ENCODE data around the gene ITK. TPM values are rescaled to one million over a fixed set of nuclear protein-coding genes. Genes with fewer than 3 reads are reported as not detected.

ITK gene
- total RNA-seq, 1 donor from 2014 or later: not detected

DNA sequence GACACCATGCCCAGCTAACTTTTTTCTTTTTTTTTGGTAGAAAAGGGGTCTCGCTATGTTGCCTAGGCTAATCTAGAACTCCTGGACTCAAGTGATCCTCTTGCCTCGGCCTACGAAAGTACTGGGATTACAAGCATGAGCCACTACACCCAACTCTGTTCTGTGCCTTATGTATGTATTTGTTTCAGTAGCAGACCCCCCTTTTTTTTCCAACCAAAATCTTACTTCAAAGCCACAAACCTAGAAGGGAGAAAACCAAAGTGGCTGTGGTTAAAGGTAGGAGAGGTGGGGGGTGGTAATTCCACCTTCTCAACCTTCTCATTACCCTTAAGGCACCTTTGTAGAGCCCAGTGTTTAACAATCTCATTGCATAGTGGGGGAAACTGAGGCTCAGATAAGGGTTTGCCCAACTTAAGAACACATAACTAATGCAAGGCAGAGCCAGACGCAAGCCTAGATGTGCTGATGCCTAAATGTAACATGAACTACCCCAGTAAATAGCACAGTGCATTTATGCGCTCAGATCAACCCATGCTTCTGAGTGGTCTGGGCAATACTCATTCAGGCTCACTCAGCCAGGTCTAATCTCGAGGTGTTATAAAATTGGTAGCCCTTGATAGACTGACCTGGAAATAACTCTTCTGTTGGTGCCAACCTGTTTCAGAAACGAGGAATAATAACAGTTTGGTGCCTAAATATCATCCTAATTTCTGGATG, 33.0 kb downstream of the ITK start:
- H3K36me3 Mint-ChIP-seq (ENCODE audit: insufficient read depth): no peaks in the 10 kb centered on the region
- no peaks in the 10 kb centered on the region for H3K4me1 Mint-ChIP-seq (ENCODE audit: low read depth)
- TF ChIP-seq, protein P1, sequence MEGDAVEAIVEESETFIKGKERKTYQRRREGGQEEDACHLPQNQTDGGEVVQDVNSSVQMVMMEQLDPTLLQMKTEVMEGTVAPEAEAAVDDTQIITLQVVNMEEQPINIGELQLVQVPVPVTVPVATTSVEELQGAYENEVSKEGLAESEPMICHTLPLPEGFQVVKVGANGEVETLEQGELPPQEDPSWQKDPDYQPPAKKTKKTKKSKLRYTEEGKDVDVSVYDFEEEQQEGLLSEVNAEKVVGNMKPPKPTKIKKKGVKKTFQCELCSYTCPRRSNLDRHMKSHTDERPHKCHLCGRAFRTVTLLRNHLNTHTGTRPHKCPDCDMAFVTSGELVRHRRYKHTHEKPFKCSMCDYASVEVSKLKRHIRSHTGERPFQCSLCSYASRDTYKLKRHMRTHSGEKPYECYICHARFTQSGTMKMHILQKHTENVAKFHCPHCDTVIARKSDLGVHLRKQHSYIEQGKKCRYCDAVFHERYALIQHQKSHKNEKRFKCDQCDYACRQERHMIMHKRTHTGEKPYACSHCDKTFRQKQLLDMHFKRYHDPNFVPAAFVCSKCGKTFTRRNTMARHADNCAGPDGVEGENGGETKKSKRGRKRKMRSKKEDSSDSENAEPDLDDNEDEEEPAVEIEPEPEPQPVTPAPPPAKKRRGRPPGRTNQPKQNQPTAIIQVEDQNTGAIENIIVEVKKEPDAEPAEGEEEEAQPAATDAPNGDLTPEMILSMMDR (IDR thresholded peaks at IDR 0.05; ENCODE audit: unreplicated experiment): no peak
- peaks cover 2% of the 10 kb centered on the region for H3K27me3 Mint-ChIP-seq
- no peak overlapping the region for H3K27ac Mint-ChIP-seq
- no peaks in the 10 kb centered on the region for H3K9me3 Mint-ChIP-seq (ENCODE audit: low read depth)
- DNase-seq (ENCODE audit: low spot score, unreplicated experiment): no peak
- no peak overlapping the region for H3K4me3 Mint-ChIP-seq (ENCODE audit: low read depth)

DNA sequence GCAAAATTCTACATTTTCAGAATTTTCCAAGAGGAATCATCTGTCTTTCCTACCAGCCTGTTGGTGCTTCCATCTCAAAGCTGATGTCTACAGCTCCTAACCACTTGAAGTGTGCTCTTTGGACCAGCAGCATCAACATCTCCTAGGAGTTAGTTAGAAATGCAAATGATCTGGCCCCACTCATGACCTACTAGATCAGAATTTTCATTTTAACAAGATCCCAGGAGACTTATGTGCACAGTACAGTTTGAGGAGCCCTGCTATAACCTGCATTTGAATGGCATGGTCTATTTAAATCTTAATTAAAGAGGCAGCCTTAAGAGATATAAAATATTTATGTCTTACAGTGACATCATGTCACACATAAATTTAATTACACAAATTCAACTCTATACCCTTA, 33.8 kb downstream of the ITK start:
- H3K4me1 Mint-ChIP-seq (ENCODE audit: low read depth): no peaks in the 10 kb centered on the region
- H3K36me3 Mint-ChIP-seq (ENCODE audit: insufficient read depth): no peaks in the 10 kb centered on the region
- peaks cover 2% of the 10 kb centered on the region for H3K27me3 Mint-ChIP-seq
- H3K4me3 Mint-ChIP-seq (ENCODE audit: low read depth): no peak overlapping the region
- no peak overlapping the region for H3K27ac Mint-ChIP-seq
- DNase-seq (ENCODE audit: low spot score, unreplicated experiment): no peak
- TF ChIP-seq, protein P1 (IDR thresholded peaks at IDR 0.05; ENCODE audit: unreplicated experiment): no peak
- H3K9me3 Mint-ChIP-seq (ENCODE audit: low read depth): no peaks in the 10 kb centered on the region

DNA sequence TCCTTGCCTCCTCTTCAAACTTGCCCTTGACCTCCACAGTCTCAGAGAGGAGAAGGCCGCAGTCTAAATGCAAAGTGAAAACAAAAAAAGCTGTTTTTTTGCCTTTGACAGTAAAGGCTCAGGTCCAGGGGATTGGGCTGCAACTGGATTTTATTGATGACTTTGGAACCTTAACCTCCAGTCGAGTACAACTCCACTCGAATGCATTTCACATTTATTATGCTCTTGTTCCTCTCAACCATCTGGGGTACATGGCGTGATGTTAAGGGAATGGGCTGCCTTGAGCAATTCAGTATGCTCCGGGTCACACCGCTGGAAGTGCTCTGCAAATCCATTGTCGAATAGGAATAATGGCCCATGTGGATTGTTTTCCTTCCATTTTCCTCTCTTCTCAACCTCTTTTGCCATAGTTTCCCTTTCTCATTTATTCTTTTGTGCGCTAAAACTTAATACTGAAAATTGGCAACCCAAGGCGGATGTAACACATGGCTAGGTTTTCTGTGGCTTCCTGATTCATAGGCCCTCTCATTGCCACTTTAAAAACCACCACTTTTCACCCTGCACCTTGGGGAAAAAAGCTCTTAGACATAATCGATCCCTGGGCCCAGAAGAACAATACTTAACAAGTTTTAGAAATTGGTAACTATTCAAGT, 34.3 kb downstream of the ITK start:
- H3K27ac Mint-ChIP-seq: no peak overlapping the region
- H3K4me1 Mint-ChIP-seq (ENCODE audit: low read depth): no peaks in the 10 kb centered on the region
- no peaks in the 10 kb centered on the region for H3K9me3 Mint-ChIP-seq (ENCODE audit: low read depth)
- TF ChIP-seq, protein P1 (IDR thresholded peaks at IDR 0.05; ENCODE audit: unreplicated experiment): no peak
- H3K36me3 Mint-ChIP-seq (ENCODE audit: insufficient read depth): no peaks in the 10 kb centered on the region
- H3K4me3 Mint-ChIP-seq (ENCODE audit: low read depth): no peak overlapping the region
- H3K27me3 Mint-ChIP-seq: peaks cover 2% of the 10 kb centered on the region
- DNase-seq (ENCODE audit: low spot score, unreplicated experiment): no peak

DNA sequence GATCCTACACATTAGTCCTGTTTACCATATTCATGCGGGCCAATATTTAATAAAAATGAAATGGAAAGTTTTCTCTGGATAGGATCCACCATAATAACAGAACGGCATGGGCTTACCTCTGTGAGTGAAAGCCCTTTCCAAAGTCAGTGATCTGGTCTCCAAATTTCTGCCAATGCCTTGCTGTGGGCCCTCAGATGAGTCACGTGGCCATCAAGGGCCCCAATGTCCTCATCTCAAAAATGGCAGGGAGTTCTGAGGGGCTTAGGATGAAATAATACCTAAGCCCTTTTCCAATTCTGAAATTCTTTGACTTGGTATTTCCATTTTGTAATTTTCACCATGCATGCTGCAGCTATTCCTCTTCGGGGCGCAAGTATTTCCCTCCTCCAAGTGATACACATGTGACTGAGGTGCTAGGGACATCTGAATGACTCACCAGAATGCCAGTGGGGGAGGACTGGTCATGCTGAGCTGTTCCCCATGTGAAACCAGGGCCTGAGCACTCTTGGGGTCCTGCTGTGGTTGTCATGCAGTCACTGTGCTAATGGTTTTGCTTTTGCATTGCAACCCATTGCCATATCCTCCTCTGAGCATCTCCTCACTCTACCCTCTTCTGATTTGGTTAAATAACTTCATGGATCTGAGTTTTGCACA, 35.0 kb downstream of the ITK start:
- Mint-ChIP-seq H3K27me3 (peaks cover 2% of the 10 kb centered on the region), H3K36me3 (ENCODE audit: insufficient read depth) (no peaks in the 10 kb centered on the region), H3K9me3 (ENCODE audit: low read depth) (no peaks in the 10 kb centered on the region), H3K4me3 (ENCODE audit: low read depth) (no peak overlapping the region), H3K27ac (no peak overlapping the region), H3K4me1 (ENCODE audit: low read depth) (no peaks in the 10 kb centered on the region)
- DNase-seq (ENCODE audit: low spot score, unreplicated experiment): no peak
- TF ChIP-seq, protein P1 (IDR thresholded peaks at IDR 0.05; ENCODE audit: unreplicated experiment): no peak

DNA sequence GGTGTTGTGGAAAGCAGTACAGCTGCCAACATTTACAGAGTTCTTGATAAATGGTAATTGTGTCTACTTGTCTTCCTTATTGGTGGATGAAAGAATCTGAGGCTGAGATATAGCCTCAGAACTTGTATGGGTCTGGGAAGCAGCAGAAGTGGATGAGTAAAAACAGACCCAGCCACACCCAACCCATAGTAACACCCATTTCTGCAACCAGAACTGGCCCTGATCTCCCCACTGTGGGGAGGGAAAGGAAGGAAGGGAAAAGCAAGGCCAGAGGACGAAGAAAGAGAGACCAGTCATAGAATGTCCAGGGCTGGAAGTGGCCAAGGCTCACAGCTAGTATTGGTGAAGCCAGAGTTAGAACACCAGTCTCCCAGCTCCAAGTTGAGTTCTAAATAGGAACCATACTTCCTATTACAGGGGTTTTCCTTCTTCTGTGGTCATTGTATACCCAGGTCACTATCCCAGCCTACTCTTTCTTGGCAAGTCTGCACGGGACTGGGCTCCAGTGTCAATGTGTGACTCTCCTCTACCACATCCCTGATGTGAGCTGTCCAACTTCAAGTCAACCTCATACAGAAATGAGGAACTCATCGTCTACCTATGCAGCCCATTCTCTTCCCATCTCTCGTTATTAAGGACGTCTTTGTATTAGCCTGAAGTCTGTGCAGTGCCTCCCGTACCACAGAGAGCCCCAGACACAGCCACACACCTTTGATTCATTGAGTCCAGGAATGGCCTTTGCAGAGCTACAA, 35.9 kb downstream of the ITK start:
- TF ChIP-seq, protein P1 (IDR thresholded peaks at IDR 0.05; ENCODE audit: unreplicated experiment): no peak
- H3K4me1 Mint-ChIP-seq (ENCODE audit: low read depth): no peaks in the 10 kb centered on the region
- H3K4me3 Mint-ChIP-seq (ENCODE audit: low read depth): no peak overlapping the region
- no peaks in the 10 kb centered on the region for H3K9me3 Mint-ChIP-seq (ENCODE audit: low read depth)
- H3K36me3 Mint-ChIP-seq (ENCODE audit: insufficient read depth): no peaks in the 10 kb centered on the region
- no peak overlapping the region for H3K27ac Mint-ChIP-seq
- peaks cover 2% of the 10 kb centered on the region for H3K27me3 Mint-ChIP-seq
- no peak for DNase-seq (ENCODE audit: low spot score, unreplicated experiment)
